Measurements from ENCODE around the gene CDK12. TPM values are rescaled to one million over a fixed set of nuclear protein-coding genes. Genes with fewer than 3 reads are reported as not detected.

The CDK12 gene
- total RNA-seq, 2 experiments from 2014 or later: 99.6 to 108 TPM

DNA sequence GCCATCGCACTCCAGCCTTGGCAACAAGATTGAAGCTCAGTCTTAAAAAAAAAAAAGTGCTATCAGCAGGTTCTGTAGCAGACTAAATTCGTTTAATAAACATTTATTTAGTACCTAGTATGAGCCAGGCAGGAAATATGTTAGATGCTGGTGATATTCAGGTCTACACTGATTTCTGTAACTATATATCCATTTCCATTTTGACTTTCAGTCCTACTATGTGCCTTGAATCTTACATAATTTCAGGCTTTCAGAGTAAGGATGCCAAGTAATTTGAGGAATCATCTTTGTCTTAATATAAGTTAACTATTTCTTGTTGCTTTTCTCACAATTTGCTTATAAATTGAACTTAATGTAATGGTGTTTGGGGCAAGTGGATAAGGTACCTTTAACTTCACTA is 46.2 kb downstream of the CDK12 start:
- ATAC-seq (ENCODE audit: poor library complexity): no peak

DNA sequence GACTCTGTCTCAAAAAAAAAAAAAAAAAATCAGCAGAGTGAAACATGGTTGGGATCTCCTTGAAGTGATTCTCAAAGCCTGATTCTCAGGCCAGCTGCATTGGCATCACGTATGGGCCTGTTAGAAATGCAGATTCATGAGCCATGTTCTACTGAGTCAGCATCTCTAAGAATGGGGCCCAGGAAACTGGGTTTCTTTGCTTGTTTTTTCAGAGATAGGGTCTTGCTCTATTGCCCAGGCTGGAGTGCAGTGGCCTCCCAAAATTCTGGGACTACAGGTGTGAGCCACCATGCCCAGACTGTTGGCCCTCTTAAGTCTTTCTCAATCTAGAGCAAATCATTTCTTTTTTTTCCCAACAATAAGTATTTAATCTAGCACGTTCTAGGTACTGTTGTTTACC is 47.7 kb downstream of the CDK12 start:
- H3K27me3 ChIP-seq (ENCODE audit: control insufficient read depth in 1 of 2, insufficient read depth in 2 of 2, low read length in 2 of 2): no peaks in the 10 kb centered on the region
- DNase-seq: no peak
- H3K27me3 Mint-ChIP-seq: no peaks in the 10 kb centered on the region
- H3K27ac Mint-ChIP-seq: no peak overlapping the region
- no peak for ATAC-seq (ENCODE audit: poor library complexity)
- ChIA-PET POLR2A (no interaction called here), CTCF (no interaction called here)
- no peaks in the 10 kb centered on the region for H3K9me3 Mint-ChIP-seq
- intact Hi-C loops (cut with DNase I, micrococcal nuclease): no loop called here
- H3K36me3 Mint-ChIP-seq (ENCODE audit: low read depth): peaks cover 79% of the 10 kb centered on the region
- no peaks in the 10 kb centered on the region for H3K4me1 ChIP-seq (ENCODE audit: insufficient read depth, low read length)
- H3K4me3 Mint-ChIP-seq: no peak overlapping the region
- TF ChIP-seq CTCF (IDR thresholded peaks at IDR 0.05): no peak
- peaks cover 87% of the 10 kb centered on the region for H3K36me3 ChIP-seq (ENCODE audit: insufficient read depth, low read length)
- H3K27ac ChIP-seq (ENCODE audit: low read depth in 1 of 2, low read length in 2 of 2): no peak overlapping the region
- H3K9me3 ChIP-seq (ENCODE audit: control insufficient read depth in 1 of 2, insufficient read depth in 1 of 2, low read length in 2 of 2): no peaks in the 10 kb centered on the region
- H3K4me1 Mint-ChIP-seq (ENCODE audit: low read depth): no peaks in the 10 kb centered on the region
- H3K4me3 ChIP-seq (ENCODE audit: low read length): no peak overlapping the region

More for the DNA sequence above, 46.2 kb downstream of the CDK12 start:
- Histone ChIP-seq H3K27me3 (ENCODE audit: control insufficient read depth in 1 of 2, insufficient read depth in 2 of 2, low read length in 2 of 2) (no peaks in the 10 kb centered on the region), H3K9me3 (ENCODE audit: control insufficient read depth in 1 of 2, insufficient read depth in 1 of 2, low read length in 2 of 2) (no peaks in the 10 kb centered on the region), H3K4me3 (ENCODE audit: low read length) (no peak overlapping the region), H3K27ac (ENCODE audit: low read depth in 1 of 2, low read length in 2 of 2) (no peak overlapping the region), H3K36me3 (ENCODE audit: insufficient read depth, low read length) (peaks cover 87% of the 10 kb centered on the region), H3K4me1 (ENCODE audit: insufficient read depth, low read length) (no peaks in the 10 kb centered on the region)
- H3K9me3 Mint-ChIP-seq: no peaks in the 10 kb centered on the region
- intact Hi-C loops (cut with DNase I, micrococcal nuclease): no loop called here
- CTCF ChIA-PET: interaction anchor here (1.1 kb wide), 1 partner anchor 347 kb away, joined by 4 read pairs; no protein-coding TSS in a partner anchor
- peaks cover 82% of the 10 kb centered on the region for H3K36me3 Mint-ChIP-seq (ENCODE audit: low read depth)
- TF ChIP-seq CTCF (IDR thresholded peaks at IDR 0.05): no peak
- no peaks in the 10 kb centered on the region for H3K27me3 Mint-ChIP-seq
- no peaks in the 10 kb centered on the region for H3K4me1 Mint-ChIP-seq (ENCODE audit: low read depth)
- DNase-seq: no peak
- no peak overlapping the region for H3K4me3 Mint-ChIP-seq
- H3K27ac Mint-ChIP-seq: no peak overlapping the region
- POLR2A ChIA-PET: no interaction called here

- no peak overlapping the region for H3K27ac ChIP-seq (ENCODE audit: low read depth in 1 of 2, low read length in 2 of 2)
- ChIA-PET CTCF (interaction anchor here (1.7 kb wide), 1 partner anchor 10 kb away, joined by 3 read pairs; no protein-coding TSS in a partner anchor), POLR2A (no interaction called here)
- DNase-seq (no peak), ATAC-seq (ENCODE audit: poor library complexity) (no peak)
- intact Hi-C loops (cut with DNase I, micrococcal nuclease): no loop called here
- no peak for TF ChIP-seq CTCF (IDR thresholded peaks at IDR 0.05)
- Mint-ChIP-seq H3K27me3 (no peaks in the 10 kb centered on the region), H3K9me3 (no peaks in the 10 kb centered on the region), H3K36me3 (ENCODE audit: low read depth) (peaks cover 89% of the 10 kb centered on the region), H3K4me1 (ENCODE audit: low read depth) (no peaks in the 10 kb centered on the region), H3K4me3 (no peak overlapping the region), H3K27ac (no peak overlapping the region)
- H3K9me3 ChIP-seq (ENCODE audit: control insufficient read depth in 1 of 2, insufficient read depth in 1 of 2, low read length in 2 of 2): no peaks in the 10 kb centered on the region
- H3K4me1 ChIP-seq (ENCODE audit: insufficient read depth, low read length): no peaks in the 10 kb centered on the region
- peaks cover 93% of the 10 kb centered on the region for H3K36me3 ChIP-seq (ENCODE audit: insufficient read depth, low read length)
- no peaks in the 10 kb centered on the region for H3K27me3 ChIP-seq (ENCODE audit: control insufficient read depth in 1 of 2, insufficient read depth in 2 of 2, low read length in 2 of 2)
- no peak overlapping the region for H3K4me3 ChIP-seq (ENCODE audit: low read length)
These were observed 52.0 kb downstream of the CDK12 start for GRCh38 chr17:39513309-39513708.
